GM19043 (cell line): ENCODE data around the gene CCDC28B.

ENCODE experiments used
- ATAC-seq: cut with Tn5 transposase; IDR thresholded peaks from one replicate; pipeline ENCODE4 v1.9.1; 2021; ENCODE audit warnings: low read depth; ENCODE audit not compliant: unreplicated experiment

CCDC28B gene

GRCh38 chr1:32192220-32192948, 8.0 kb upstream of the CCDC28B start:
- no peak for ATAC-seq

- no peak for ATAC-seq
These were observed 5.4 kb upstream of the CCDC28B start for GRCh38 chr1:32194984-32195383.

- ATAC-seq: no peak
These were observed 4.9 kb upstream of the CCDC28B start for GRCh38 chr1:32195531-32195930.

GRCh38 chr1:32195972-32196823, 4.2 kb upstream of the CCDC28B start:
- ATAC-seq: no peak

GRCh38 chr1:32197074-32197473, 3.3 kb upstream of the CCDC28B start:
- no peak for ATAC-seq

GRCh38 chr1:32197837-32198236, 2.6 kb upstream of the CCDC28B start:
- ATAC-seq: no peak

- ATAC-seq: no peak
These were observed 2.0 kb upstream of the CCDC28B start for GRCh38 chr1:32198237-32199042.

- no peak for ATAC-seq
These were observed 1.2 kb upstream of the CCDC28B start for GRCh38 chr1:32199043-32199716.

GRCh38 chr1:32199717-32200072, 700 bp upstream of the CCDC28B start:
- ATAC-seq: no peak

GRCh38 chr1:32201011-32201855, 838 bp downstream of the CCDC28B start:
- peak; percentile 45 for ATAC-seq

- no peak for ATAC-seq
These were observed 4.6 kb downstream of the CCDC28B start for GRCh38 chr1:32204943-32205361.

- peak; percentile 43 for ATAC-seq
These were observed 5.3 kb downstream of the CCDC28B start, which contains the start of gene IQCC for GRCh38 chr1:32205401-32206370. IQCC (plus strand) TSS chr1:32205671; CDS start chr1:32205682, 11 bp downstream.

- no peak for ATAC-seq
These were observed 8.1 kb downstream of the CCDC28B start for GRCh38 chr1:32208469-32208868.

GRCh38 chr1:32208891-32209328, 8.5 kb downstream of the CCDC28B start, which contains the start of gene DCDC2B:
DCDC2B (plus strand) TSS chr1:32209089; CDS start chr1:32209094, 5 bp downstream.
- no peak for ATAC-seq

- ATAC-seq: no peak
These were observed 15.5 kb downstream of the CCDC28B start for GRCh38 chr1:32215629-32216480.

- no peak for ATAC-seq
These were observed 16.2 kb downstream of the CCDC28B start for GRCh38 chr1:32216566-32216965.

- ATAC-seq: no peak
These were observed 18.6 kb downstream of the CCDC28B start for GRCh38 chr1:32219022-32219421.
